HT-29 (cell line): ENCODE measurements around the gene THSD7A. TPM values are rescaled to one million over a fixed set of nuclear protein-coding genes. Genes with fewer than 3 reads are reported as not detected.

Experiments used
- DNase-seq: peaks from one replicate; pipeline ENCODE4 v3.0.0-alpha.2; 2015; ENCODE audit warnings: low spot score
- total RNA-seq: library from RNA; depleted of rRNA; stranded (reverse); fragments of >200 nt; shearing (Covaris generic); gene quantifications from 2 replicates; pipeline ENCODE4 v1.2.3, GENCODE V29; 2014

THSD7A gene
- total RNA-seq, 1 experiment from 2014 or later, result not detected

DNA sequence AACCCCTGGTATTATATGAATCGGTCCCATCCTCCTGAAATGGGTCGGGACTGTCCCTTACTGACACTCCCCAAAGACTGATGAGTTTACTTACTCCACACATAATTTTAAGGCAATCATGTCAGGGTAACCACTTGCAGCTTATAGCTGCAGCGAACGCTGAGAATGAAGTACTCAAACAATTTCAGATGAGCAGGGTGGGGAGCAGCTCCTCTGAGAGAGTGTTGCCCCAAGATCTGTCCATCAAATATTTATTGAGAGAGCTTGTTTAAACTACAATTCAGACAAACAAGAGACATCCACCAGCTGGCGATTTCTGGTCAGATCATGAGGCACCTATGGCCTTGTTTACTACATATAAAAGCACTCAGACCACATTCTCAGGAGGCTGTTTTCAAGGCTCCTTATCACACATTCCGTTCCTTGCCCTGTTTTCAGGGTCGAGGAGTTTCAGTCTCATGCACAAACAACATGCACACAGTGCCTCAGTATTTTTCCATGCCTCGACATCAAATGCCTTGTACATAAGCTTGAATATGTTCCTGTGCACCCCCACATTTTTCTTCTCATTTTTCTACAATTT lies 80.1 kb downstream of the THSD7A start:
- DNase-seq, result peak; percentile 26

DNA sequence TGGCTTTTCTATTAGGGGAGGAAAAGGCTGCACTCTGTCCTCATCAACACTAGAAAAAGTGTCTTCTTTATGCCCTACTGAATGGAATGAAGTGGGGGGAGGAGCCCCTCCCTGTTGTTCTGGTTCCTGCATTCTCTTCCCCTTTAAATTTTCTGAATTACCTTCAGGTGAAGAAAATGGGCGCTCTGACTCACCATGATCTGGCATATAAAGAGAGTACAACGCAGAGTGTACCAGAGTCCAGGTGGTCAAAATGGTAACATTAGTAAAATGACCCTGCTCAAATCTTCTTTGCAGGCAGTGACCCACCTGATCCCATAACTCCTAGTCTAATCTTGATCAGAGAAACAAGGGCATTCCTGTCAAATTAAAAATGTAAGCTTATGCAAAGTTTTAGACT lies 80.7 kb downstream of the THSD7A start:
- no peak for DNase-seq

DNA sequence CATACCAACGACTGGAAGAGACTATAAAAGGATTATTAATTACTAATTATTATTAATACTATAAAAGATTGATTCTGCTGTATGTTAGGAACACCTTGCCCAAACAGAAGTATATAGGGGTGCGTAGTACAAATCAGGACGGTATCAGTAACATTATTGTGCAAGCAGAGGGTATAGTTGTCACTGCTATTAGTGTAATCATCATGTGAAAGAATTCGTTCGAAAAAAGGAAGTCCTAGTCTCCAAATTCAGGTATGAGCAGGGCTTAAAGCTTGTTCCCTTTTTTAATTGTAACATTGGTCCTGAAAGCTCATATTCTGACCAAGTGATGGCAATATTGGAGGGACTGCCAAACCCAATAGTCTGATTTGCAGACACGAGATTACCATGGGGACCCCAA lies 81.8 kb downstream of the THSD7A start:
- no peak for DNase-seq

DNA sequence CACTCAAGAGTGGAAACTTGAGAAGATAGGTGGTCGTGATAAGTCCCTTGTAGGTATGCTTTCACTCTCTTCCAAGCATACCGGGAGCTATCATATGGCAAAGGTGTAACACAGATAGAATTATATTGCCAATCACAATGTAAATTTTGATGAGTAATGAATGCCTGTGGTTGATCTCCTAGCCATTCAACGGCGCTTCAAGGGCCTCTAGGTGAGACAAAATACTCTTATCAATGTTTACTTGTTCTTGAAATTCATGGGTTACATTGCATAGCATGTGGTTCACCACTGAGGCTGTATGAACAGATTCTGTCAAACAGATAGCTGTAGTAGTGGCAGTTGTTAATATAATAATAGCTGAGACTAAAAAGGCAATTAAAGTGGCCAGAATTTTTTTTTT lies 82.4 kb downstream of the THSD7A start:
- no peak for DNase-seq

DNA sequence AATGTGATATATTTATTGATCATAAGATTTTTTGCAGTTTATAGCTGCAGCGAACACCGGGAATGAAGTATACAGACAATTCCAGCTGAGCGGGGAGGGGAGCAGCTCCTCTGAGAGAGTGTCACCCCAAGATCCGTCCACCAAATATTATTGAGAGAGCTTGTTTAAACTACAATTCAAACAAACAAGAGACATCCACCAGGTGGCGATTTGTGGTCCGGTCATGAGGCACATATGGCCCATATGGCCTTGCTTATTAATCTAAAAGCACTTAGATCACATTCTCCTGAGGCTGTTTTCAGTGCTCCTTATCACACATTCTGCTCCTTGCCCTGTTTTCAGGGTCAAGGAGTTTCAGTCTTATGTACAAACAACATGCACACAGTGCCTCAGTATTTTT lies 83.1 kb downstream of the THSD7A start:
- DNase-seq, result peak; percentile 22

DNA sequence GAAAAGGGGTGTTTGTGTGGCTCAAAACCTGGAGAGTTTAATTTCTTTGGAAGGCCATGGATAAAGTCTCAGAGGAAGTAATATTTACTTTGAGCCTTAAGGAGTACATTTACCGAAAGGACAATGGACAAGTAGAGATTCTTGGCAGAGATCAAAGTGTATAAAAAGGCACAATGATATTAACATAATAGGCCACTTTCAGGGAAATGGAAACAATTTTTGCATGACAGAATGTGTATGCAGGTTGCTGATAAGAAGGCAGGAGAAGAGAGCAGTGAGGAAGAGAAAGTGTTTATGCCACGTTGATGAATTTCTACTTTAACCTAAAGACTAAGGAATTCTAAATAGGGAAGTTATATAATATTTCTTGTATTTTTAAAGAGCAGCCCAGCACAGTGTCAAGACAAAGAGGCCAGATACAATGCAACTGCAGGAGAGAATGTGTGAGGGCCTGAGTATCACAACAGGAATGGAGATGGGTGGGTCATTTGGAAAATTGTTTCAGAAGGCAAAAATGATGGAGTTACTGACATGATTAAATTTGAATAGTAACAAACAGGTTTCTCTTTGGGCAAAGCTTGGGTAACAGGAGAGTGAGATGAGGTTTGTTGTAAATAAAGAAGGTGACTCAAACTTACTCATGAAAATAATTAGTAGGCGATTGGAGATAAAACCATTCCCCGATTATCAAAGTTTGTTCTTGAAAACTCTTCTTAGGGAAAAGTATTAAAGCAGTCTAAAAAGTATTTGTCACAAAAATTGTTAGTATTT lies 84.1 kb downstream of the THSD7A start:
- DNase-seq, result no peak

DNA sequence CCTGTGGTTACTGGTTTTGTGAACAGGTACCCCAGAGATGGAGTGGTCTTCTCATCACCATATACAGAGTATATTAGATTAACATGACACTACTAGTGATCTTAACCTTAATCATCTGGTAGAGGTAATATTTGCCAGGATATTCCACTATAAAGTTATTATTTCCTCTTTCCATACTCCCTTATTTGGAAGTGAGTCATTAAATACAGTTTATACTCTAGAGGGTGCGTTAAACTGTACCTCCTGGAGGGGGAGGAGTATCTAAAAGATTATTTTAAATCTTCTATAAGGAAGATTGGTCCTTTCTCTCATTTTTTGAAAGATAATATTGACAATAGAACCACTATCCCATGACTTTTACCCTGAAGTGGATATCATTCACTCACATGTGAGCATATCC lies 85.4 kb downstream of the THSD7A start:
- DNase-seq, result no peak

DNA sequence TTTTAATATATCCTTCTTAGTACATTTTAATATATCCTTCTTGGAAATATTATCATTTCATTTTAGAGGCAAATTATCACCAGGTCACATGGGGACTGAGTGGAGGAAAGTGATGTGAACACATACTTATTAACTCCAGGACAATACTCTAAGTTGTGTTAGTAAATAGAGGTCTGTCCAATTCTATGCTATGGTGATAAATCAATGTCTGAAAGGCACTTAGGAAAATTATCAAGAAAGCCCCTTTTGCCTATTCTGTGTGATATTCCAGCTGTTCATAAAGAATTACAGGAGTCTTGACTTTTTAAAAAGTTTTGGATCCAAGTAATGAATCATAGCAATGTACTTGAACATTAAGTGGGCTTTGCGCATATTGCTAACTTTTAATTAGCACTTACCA lies 88.5 kb downstream of the THSD7A start:
- no peak for DNase-seq

DNA sequence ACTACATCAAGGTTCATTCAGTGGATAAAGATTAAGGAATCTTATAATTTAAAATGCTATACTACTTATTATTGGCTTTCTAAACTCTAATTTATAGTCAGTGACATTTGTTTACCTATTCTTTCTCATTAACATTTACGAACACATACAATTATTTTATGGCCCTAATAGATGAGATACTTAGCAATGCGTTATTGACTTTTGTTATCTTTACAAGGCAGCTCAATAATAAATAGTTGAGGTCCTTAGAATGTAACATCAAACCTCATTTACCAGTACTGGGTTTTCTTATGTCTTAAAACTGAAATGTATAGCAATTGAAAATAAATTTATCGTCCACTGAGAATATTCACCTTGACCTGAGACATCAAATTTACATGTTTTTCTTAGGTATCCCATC lies 89.0 kb downstream of the THSD7A start:
- no peak for DNase-seq

DNA sequence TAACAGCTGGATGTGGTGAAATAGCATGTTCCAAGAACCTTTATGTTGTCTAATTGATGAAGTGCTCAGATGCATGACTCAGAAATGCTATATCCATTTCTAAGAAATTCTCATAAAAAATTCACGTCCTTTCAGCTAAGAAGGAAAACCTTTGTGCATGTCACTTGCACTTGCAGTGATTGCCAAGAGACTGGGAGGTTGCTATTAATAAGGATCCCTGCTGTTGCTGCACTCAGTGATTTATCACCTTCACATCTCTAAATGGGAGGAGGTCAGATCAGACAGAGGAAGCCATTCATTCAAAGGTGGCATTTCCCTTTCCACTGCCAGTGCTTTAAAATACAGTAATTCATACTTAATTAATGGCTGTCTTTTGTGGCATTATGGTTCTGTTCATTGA lies 89.5 kb downstream of the THSD7A start:
- DNase-seq, result peak; percentile 46

DNA sequence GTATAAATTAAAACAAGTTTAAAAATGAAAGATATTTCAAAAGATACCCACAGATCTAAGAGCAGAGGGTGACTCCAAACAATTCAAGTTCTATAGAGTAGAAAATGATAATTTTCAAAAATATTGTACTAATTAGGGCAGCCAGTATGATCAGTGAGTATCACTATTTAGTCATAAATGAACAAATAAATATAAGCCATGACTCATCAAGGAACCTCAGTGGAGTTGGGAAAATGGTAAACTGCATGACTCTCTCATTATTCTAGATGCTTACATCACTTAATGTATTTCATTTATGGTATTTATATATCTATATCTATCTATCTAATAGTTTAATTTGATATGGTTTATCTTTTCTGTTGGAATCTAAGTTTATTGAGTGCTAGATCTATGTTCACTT lies 94.3 kb downstream of the THSD7A start:
- DNase-seq, result no peak

DNA sequence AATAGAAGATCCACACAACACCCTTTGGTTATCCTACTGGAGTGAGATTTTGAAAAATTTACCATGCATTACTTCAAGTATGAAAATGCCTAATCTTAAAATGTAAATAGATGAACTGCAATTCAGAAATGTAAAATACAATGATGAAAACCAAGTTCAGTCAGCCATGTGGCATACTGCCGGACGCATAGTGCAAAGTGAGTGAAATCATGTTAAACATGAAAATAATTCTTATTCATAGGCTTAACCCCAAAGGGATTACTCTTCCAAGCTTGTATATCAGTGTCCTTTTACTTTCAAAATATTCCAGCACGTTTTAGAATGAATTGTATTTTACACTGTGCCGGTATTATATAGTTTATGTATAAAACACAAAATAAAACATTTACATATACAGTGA lies 99.8 kb downstream of the THSD7A start:
- DNase-seq, result no peak

DNA sequence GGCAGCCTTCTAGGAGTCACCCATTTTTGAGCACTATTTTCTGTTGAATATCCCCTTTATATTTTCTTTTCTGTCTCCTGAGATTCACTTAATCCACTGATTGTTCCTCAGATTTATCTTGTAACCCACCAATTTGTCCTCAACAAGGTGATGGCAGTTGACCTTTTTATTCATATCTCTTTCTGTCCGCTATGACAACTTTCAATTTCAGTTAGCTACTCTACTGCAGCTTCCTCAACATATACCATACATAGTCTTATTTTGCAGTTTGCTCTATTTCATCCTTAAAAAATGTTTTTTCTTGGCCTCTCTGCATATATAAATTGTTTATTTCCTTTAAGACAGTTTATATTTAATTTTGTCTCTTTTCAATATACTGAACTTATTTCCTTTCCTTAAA lies 101.3 kb downstream of the THSD7A start:
- no peak for DNase-seq

DNA sequence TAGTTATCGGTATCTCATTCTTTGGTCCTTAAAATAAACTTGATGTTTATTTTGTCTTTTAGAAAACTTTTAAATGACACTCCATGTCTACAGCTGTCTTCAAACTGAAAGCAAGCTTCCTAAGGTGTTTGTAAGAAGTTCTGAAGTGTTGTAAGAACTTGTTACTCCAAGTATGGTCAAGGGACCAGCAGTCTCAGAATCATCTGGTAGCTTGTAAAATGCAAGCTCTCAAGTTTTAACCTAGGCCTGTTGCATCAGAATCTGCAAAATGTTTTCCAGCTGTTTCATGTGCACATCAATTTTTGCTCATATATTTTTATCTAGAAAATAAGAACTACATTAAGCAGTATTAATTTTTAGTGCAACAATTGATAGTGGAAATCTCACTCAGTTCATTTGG lies 104.1 kb downstream of the THSD7A start:
- no peak for DNase-seq

DNA sequence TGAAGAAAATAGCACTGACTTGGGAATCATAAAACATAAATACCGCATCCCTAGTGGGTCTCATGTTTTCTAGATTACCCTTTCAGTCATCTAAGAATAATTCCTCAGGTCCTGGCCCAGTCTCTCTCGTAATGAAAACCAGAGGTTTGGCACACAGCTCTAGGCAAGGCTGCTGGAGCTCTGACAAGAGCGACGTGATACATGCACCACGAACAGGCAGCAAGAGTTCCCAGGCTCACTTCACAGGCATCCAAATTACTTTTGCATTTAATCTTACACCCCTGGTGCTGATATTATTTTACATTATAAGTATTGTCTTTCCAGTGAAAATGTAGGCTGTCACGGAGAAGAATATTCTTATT lies 105.2 kb downstream of the THSD7A start:
- DNase-seq, result no peak

DNA sequence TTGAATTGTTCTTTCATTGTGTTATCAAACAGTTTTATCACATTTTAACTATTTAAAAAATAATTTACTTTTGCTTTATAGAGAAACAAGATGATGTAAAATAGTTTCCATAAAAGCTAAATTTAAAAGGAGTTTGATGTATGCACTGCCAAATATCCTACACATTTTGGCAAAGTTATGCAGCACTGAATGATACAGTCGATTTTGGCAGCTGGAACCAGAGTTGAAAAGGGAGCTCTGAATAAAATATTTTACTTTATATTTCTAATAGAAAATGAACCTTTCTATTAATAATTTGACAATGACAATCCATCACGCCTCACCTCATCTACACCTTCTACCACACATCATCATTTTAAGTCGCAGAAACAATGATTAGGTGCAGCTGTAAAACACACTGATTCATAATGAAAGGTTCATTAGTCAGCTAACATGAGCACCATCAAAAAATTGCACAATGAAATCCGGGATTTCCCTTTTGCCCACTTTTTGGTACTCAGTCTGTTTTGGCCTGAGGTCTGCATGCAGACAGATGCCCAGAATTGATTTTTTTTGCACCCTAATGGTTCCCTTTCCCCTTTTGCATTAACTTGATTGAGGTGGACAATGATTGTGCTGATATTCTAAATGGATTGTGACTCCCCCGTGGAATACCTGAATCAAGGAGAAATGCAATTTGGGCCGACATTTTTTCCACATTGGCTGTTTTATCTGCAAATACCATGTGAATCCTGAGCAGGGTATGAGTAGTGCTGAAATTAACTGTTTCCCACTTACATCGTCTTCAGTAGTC lies 105.8 kb downstream of the THSD7A start:
- DNase-seq, result no peak

DNA sequence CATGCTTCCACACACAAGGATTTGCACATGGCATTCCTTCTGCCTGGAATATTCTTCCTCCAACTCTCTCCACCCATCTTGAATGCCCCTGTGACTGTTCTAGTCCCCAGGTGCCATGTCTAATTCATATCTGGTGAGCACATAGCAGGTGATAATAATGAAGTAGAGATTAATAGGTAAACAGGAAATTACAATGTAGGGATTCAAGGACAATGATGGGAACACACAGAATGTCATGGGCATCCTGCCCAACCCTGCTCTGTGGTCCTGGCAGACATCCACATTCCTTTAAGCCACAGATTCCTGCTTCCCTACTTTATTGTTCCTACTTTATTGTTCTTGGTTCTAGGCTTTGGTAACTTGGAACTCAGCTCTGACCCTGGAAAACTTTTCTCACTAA lies 115.8 kb downstream of the THSD7A start:
- peak; percentile 52 for DNase-seq

DNA sequence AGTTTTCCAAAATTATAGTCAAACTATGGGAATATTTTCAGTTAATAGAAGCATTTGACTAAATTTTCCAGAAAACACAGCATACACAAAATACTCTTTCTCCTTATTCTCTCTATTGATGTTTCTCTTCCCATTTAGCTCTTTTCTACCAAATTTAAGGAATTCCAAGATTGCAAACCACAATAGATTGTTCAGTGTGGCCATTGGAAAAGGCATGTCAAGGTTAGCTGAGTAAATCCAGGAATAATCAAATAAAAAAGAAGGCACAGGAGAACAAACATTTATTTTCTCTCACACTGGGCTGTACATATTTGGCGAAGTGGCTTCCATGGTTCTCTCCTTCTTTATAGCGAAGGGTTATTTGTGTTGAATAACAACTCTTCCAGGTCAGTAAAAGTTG lies 117.3 kb downstream of the THSD7A start:
- DNase-seq, result no peak

DNA sequence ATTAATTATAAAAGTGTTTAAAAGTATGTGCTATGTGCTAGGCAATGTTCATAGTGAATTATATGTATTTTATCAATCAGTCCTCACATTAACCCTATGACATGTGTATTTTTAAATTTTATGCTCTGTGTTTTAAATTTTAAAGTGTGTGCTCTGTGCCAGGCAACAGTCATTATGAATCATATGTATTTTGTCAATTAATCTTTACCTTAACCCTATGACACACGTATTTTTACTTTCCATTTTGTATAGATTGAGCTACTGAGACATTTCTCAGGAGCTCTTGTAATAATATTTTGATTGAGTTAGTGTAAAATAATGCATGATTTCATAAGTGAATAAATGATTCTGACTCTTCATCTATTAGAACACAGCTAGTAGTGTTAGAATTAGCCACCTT lies 117.8 kb downstream of the THSD7A start:
- DNase-seq, result no peak

DNA sequence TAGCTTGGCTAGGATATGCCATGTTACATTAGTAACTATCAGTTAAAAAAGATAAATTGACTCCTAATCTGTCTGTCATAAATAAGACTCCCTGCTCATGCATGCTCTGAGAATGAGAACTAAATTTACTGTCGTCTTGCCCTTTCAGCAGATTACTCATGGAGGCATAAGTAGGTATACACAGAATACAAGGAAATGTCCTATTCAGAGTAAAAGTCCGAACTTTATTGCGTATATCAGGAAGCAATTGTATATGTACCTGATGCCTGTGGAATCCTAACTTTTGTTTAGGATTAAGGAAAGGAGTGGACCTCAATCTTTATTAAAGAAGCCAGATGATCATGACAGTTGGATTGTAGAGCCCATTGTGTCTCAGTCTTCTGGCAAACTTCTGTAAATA lies 118.6 kb downstream of the THSD7A start:
- no peak for DNase-seq

DNA sequence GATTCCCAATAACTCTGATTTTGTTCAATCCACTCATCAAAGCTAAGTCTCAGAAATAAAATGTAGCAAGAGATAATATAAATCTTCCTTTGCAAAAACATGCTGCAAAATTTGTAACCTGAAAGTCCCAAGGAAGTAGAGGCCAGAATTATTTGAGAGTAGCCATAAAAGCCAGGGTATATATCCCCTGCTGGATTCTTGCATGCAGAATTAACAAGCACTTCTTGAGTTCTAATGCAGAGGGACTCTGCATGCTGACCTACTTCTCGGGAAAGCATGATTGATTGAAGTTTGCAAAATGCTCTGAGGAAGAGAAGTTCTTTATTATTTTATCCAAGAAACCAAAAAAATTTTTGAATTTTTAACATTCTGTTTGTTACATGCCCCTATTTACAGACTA lies 121.6 kb downstream of the THSD7A start:
- DNase-seq, result no peak

DNA sequence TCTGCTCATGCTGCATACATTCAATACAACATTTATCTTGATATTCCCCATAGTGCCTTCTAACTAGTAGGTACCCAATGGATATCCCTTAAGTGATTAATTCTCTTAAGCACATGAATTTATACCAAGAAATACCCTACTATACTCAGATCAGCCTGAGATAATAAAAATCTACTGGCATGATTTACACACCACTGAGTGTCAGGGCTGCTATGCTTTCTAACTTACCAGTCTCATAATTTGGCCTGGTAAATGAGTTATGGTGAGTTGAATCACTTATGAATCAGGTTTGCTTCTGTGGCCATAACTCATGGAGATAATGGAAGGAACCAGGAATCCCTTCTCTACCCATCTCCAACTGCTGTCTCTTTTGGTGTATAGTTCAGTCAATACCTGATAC lies 122.8 kb downstream of the THSD7A start:
- DNase-seq, result no peak

DNA sequence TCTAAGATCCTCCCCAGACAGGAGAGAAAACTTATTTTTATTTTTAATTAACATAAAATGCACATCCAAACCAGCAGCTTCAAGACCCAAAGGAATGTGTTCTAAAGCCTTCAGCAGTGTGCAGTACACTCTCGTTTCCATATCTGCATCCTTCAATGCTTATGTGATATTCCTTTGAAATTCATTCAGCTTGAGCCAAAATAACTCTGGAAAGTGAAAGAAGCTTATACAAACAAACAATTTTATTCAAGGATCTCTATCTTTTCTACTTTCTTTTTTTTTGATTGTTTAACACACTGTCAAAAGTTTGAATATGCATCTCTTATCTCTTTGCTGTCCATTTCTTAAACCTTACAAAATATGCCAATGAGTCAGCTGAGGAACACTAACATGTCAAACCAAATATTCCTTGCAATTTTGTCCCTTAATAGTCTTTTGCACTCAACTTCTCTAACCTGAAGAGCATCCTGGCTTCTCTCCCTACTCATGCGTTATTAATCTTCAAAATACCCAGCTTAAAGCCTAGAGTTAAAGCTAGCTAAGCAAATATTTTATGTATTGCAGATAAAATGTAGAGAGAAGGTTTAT lies 124.3 kb downstream of the THSD7A start:
- no peak for DNase-seq
